Effector memory CD4-positive, alpha-beta T cell (primary cell): ENCODE data around the gene DSEL.

ENCODE experiments used
- DNase-seq, 3 donors: peaks; one replicate each; pipeline ENCODE4 v3.0.0-alpha.2; 2020
- H3K27ac ChIP-seq: 2 replicates; pipeline ENCODE4 v1.7.0; 2013; ENCODE audit warnings: mild to moderate bottlenecking, low read length, moderate library complexity; ENCODE audit not compliant: insufficient read depth, poor library complexity, severe bottlenecking
- H3K27me3 ChIP-seq: replicated peaks from 2 replicates; pipeline ENCODE4 v1.7.0; 2013; ENCODE audit warnings: mild to moderate bottlenecking, low read length; ENCODE audit not compliant: insufficient read depth, control insufficient read depth, poor library complexity, severe bottlenecking
- H3K36me3 ChIP-seq: 2 replicates; pipeline ENCODE4 v1.7.0; 2013; ENCODE audit warnings: mild to moderate bottlenecking, low read length, moderate library complexity; ENCODE audit not compliant: control insufficient read depth, insufficient read depth
- H3K4me1 ChIP-seq: 2 replicates; pipeline ENCODE4 v1.7.0; 2013; ENCODE audit warnings: low read length, mild to moderate bottlenecking; ENCODE audit not compliant: control insufficient read depth, insufficient read depth, poor library complexity, severe bottlenecking
- H3K4me3 ChIP-seq: 2 replicates; pipeline ENCODE4 v1.7.0; 2013; ENCODE audit warnings: low read length, low read depth, mild to moderate bottlenecking; ENCODE audit not compliant: insufficient read depth, poor library complexity, severe bottlenecking
- H3K9me3 ChIP-seq: 2 replicates; pipeline ENCODE4 v1.7.0; 2013; ENCODE audit warnings: mild to moderate bottlenecking, low read length, moderate library complexity; ENCODE audit not compliant: control insufficient read depth

Gene DSEL

DNA sequence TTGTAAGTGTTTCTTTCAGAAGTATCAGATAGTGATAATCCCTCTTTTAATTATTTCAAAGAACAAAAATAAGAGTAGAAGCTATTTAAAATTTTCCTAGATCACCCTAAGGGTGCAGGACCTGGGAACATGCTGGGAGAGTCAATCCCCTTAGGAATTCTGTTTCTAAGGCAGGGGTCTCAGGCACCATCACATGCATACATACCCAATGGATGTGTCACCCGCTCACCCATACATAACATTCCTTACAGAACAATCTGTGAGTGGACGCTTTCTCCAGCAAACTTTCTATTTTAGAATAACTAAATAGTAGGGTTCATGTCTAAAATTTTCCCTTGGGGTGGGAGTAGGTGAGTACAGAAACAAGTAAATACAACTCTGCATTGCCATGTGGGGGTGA, 8.4 kb downstream of the DSEL start:
- H3K27ac ChIP-seq, result no peak overlapping the region
- no peaks in the 10 kb centered on the region for H3K27me3 ChIP-seq
- H3K9me3 ChIP-seq, result no peaks in the 10 kb centered on the region
- no peaks in the 10 kb centered on the region for H3K36me3 ChIP-seq
- H3K4me3 ChIP-seq, result no peak overlapping the region
- H3K4me1 ChIP-seq, result no peaks in the 10 kb centered on the region
- no peak for DNase-seq

DNA sequence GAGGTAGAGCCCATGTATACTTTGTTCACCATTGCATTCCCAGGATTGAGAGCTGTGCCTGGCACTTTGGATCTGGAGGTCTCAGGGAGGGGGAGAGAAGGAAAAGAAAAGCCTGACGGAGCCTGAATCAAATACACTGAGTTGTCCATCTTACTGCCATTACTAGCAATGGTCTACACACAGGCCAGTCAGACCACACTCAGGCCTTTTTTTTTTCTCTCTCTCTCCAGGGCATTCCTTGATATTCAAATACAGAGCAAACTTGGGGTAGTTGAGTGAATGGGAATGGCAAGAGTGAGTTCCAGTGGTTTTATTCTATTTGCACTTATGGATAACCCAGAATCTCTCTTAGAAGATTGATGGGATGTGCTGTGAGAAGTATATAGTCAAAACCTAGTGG, 11.8 kb downstream of the DSEL start:
- no peak for DNase-seq
- Histone ChIP-seq H3K4me3 (no peak overlapping the region), H3K9me3 (no peaks in the 10 kb centered on the region), H3K4me1 (no peaks in the 10 kb centered on the region), H3K27ac (no peak overlapping the region), H3K27me3 (no peaks in the 10 kb centered on the region), H3K36me3 (no peaks in the 10 kb centered on the region)

DNA sequence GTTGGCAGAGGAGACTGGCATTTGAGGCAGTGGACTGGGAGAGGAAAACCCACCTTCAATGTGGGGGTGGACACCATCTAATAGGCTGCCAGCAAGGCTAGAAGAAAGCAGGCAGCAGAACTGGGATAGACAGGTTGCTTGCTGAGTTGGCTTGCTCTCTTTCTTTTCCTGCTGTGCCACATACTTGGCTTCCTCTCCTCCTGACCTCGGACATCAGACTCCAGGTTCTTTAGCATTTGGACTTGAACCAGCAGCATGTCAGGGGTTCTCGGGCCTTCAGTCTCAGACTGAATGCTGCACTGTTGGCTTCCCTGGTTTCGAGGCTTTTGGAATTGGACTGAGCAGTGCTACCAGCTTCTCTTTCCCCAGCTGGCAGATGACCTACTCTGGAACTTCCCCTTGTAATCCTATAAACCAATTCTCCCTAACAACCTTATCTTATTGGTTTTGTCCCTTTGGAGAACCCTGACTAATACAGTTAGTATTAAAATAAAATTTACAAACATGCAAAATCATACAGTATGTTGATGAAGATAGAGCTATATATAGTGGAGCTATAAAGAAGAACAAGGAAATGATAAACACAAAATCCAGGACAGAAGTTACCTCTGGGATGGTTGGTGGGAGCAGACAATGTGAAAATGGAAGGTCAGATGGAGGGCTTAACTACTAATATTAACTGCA, 15.9 kb downstream of the DSEL start:
- Histone ChIP-seq H3K27me3 (peaks cover 4% of the 10 kb centered on the region), H3K36me3 (no peaks in the 10 kb centered on the region), H3K9me3 (no peaks in the 10 kb centered on the region), H3K4me1 (no peaks in the 10 kb centered on the region), H3K27ac (no peak overlapping the region), H3K4me3 (no peak overlapping the region)
- DNase-seq, result no peak

DNA sequence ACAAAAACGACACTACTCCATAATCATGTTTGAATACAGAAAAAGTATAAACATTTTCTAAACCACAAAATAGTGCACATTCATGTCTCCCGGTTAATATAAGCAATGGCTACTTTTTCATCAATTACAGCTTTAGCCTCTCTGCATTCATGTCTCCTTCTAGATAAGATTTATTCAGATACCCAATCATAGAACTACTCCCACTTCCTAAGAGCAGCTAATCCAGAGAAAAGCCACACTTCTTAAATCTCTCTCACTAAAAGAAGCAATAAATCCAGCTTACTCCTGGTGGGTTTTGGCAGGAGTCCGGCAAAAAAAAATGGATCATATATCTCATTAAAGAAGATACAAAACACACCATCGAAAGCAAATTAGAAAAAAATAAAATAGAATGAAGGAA, 20.1 kb downstream of the DSEL start:
- H3K27ac ChIP-seq, result no peak overlapping the region
- no peaks in the 10 kb centered on the region for H3K4me1 ChIP-seq
- H3K4me3 ChIP-seq, result no peak overlapping the region
- no peak for DNase-seq
- no peaks in the 10 kb centered on the region for H3K9me3 ChIP-seq
- H3K27me3 ChIP-seq, result peaks cover 4% of the 10 kb centered on the region
- no peaks in the 10 kb centered on the region for H3K36me3 ChIP-seq

DNA sequence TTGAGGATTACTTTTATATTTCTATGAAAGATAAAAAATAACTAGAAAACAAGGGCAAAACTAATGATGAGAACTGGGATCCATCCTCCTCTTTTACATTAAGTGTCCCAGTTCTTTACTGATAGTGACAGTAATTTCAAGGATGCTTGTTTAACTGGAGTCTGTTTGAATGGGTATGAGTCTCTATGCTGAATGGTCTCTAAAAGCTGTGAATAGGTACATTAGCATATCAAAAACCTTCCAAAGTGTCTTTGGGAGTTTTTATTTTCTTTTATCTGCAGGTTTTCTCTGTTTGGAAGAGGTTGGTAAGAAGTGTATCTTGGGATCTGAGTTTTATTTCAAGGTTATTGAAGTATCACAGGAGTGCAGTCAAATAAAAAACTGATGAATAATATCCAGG, 30.0 kb downstream of the DSEL start:
- no peaks in the 10 kb centered on the region for H3K36me3 ChIP-seq

DNA sequence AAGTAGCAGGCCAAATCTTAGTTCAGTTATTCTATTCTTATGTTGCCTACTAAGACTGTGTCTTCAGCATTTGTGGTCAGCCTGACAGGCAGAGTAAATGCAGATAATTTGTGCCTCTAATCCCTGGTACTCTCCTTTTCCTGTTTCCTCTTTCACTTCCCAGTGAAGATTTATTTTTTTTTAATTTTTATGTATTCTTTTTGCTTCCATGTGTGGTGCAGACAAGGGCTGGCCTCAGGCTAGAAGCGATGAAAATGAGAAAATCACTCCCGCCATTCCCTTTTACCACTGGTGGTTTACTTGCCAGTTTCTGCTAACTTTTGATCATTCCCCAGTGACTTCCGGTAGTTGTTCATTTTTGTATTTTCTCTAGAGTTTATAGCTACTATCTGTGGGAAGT, 30.9 kb downstream of the DSEL start:
- no peaks in the 10 kb centered on the region for H3K9me3 ChIP-seq
- H3K4me3 ChIP-seq, result no peak overlapping the region
- H3K4me1 ChIP-seq, result no peaks in the 10 kb centered on the region
- no peaks in the 10 kb centered on the region for H3K36me3 ChIP-seq
- no peak overlapping the region for H3K27ac ChIP-seq
- DNase-seq, result no peak
- H3K27me3 ChIP-seq, result no peaks in the 10 kb centered on the region

More for the DNA sequence above, 30.0 kb downstream of the DSEL start:
- no peaks in the 10 kb centered on the region for H3K9me3 ChIP-seq
- no peak for DNase-seq
- H3K4me3 ChIP-seq, result no peak overlapping the region
- H3K4me1 ChIP-seq, result no peaks in the 10 kb centered on the region
- H3K27ac ChIP-seq, result no peak overlapping the region
- H3K27me3 ChIP-seq, result no peaks in the 10 kb centered on the region

DNA sequence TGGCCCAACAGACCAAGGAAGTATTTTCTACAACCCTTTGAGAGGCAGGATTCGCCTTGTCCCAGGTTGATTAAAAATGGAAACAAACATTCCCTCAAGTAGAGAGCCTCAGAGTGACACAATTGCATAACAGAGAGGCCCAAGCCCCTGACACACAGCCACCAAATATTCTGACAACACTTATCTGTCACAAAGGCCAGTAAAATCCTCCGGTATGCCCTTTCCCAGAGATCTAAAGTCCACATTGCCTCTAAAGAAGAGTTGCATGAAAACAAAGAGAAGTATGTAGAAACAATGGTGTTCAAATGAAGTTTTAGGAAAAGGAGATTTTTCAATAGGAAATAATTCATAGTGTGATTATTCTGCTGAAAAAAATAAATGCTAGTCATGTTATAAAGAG, 32.1 kb downstream of the DSEL start:
- Histone ChIP-seq H3K27me3 (no peaks in the 10 kb centered on the region), H3K36me3 (no peaks in the 10 kb centered on the region), H3K9me3 (no peaks in the 10 kb centered on the region), H3K4me1 (no peaks in the 10 kb centered on the region), H3K4me3 (no peak overlapping the region), H3K27ac (no peak overlapping the region)
- DNase-seq, result no peak

DNA sequence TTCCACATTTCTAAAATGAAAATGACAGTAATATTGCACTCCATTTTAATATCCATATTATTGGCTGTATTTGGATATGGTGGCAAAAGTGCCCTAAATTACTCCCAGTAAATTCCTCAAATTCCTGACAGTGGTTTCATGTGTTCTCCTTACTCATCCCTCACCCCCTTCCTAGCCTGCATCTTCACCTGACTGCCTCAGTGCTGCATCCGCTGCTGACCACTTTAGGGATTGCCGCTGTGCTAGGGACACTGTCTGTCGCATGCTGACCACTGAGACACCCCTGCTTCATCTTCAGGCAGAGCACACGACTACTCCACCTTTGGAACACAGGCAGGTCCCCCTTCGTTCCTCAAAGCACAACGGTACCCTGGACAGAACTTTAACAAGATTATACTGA, 32.6 kb downstream of the DSEL start:
- H3K4me1 ChIP-seq, result no peaks in the 10 kb centered on the region
- no peaks in the 10 kb centered on the region for H3K27me3 ChIP-seq
- no peak for DNase-seq
- no peaks in the 10 kb centered on the region for H3K36me3 ChIP-seq
- no peak overlapping the region for H3K4me3 ChIP-seq
- no peak overlapping the region for H3K27ac ChIP-seq
- H3K9me3 ChIP-seq, result no peaks in the 10 kb centered on the region

DNA sequence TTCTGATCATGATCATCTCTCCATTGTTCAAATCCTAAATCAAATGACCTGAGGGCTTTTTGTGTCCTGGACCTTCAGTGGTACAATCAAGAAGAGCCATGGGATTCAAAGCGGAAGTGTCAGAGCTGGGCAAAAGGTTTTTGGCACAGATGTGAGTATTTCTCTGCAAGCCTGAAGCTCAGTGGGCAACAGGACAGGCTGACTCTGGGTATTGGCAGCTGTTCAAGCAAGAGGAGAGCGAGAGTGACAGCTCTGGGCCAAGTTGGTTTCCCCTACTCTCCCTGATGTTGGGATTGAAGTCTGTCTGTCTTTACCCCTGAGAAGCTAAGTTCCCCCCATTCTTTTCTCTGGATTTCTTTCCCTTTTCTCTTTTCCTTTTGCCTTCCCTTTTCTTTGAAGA, 33.3 kb downstream of the DSEL start:
- Histone ChIP-seq H3K36me3 (no peaks in the 10 kb centered on the region), H3K27me3 (no peaks in the 10 kb centered on the region), H3K4me3 (no peak overlapping the region), H3K27ac (no peak overlapping the region), H3K9me3 (no peaks in the 10 kb centered on the region), H3K4me1 (no peaks in the 10 kb centered on the region)
- DNase-seq, result no peak

DNA sequence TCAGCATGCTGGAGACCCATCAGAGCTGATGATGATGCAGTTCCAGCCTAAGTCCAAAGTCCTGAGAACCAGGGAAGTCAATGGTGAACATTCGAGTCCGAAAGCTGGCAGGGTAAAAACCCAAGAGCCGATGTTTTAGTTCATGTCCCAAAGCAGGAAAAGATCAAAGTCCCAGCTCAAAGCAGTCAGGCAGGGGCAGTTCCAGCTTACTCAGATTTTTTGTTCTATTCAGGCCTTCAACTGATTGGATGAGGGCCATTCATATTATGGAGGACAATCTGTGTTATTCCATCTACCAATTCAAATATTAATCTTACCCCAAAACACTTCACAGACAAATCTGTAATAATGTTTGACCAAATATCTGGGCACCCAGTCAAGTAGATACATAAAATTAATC, 38.3 kb downstream of the DSEL start:
- no peaks in the 10 kb centered on the region for H3K27me3 ChIP-seq
- no peak overlapping the region for H3K4me3 ChIP-seq
- H3K9me3 ChIP-seq, result no peaks in the 10 kb centered on the region
- DNase-seq, result no peak
- H3K4me1 ChIP-seq, result no peaks in the 10 kb centered on the region
- no peak overlapping the region for H3K27ac ChIP-seq
- H3K36me3 ChIP-seq, result no peaks in the 10 kb centered on the region
